Rectal smooth muscle tissue (tissue), 1 donor: ENCODE data around the gene CALY.

Experiments used
- H3K27ac ChIP-seq: one replicate; pipeline ENCODE4 v1.7.0; 2013; ENCODE audit warnings: low read depth, low read length, inconsistent platforms
- H3K27me3 ChIP-seq: one replicate; pipeline ENCODE4 v1.7.0; 2013; ENCODE audit warnings: low read length; ENCODE audit not compliant: control insufficient read depth, insufficient read depth
- H3K36me3 ChIP-seq: one replicate; pipeline ENCODE4 v1.7.0; 2013; ENCODE audit warnings: low read length; ENCODE audit not compliant: control insufficient read depth, insufficient read depth
- H3K4me1 ChIP-seq: one replicate; pipeline ENCODE4 v1.7.0; 2013; ENCODE audit warnings: low read length; ENCODE audit not compliant: control insufficient read depth, insufficient read depth
- H3K4me3 ChIP-seq: one replicate; pipeline ENCODE4 v1.7.0; 2013; ENCODE audit warnings: low read length
- H3K9ac ChIP-seq: one replicate; pipeline ENCODE4 v1.7.0; 2013; ENCODE audit warnings: low read length

The CALY gene

DNA sequence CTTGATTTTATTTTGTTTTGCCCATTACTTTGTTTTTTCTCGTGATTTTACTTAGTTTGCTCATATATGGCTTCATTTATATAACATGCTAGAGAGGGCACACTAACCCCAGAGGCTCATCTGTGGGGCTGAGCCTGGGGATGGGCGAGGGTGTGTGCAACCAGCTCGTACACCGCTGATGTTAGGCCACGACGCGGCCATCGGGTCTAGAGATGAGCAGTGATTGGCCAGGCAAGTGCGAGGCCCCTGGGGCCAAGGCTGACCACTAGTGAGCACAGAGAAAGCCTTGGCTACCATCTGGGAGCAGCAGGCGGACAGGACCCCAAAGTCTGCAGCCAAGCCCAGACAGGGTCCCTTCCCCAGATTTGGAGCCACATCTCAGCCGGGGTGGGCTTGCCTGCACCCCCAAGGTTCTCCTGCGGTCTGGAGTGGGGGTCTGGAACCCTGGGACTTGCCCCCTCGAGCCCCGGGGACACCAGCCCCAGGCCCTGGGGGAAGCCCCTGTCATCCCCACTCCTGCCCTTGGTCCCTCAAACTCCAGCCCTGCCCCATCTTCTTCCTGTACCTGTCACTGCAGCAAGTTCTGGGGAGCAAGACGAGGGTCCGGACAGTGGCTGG is 17.4 kb upstream of the CALY start:
- H3K27ac ChIP-seq: no peak overlapping the region
- H3K36me3 ChIP-seq: peaks cover 2% of the 10 kb centered on the region
- no peaks in the 10 kb centered on the region for H3K27me3 ChIP-seq
- H3K4me1 ChIP-seq: no peaks in the 10 kb centered on the region
- H3K4me3 ChIP-seq: no peak overlapping the region
- no peak overlapping the region for H3K9ac ChIP-seq

DNA sequence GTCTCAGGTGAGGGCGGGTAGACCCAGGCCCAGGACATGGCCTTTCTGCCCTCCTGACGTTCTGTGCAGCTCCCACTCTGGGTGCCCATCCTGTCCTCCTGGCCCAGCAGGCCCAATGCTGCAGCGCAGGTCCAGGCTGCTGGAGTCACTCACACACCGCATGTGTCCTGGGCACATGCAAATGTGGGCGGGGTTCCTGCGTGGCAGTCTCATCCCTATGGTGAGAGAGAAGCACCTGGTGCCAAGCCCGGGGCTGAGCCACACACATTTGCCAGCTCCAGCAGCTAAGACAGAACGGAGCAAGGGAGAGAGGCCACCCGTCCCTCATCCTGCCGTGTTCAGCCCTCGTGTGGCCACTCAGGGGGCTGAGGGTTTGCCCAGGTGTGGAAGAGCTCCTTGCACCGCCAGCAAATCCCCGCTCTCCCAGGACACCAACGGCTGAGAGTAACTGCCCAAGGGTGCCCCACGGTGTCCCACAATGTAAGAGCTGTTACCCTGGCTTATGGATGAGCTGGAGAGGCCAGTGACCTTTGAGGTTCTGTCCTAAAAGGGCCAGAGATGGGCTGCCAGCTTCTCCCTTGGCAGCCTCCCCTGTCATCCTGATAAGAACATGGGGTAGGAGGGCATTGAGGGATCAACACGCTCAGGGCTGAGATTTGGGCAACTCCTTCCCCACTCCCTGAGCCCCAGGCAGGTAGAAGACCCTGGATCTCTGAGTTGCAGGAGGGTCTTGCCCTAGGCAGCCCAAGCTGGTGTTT is 16.7 kb upstream of the CALY start:
- Histone ChIP-seq H3K36me3 (peaks cover 2% of the 10 kb centered on the region), H3K4me3 (no peak overlapping the region), H3K9ac (no peak overlapping the region), H3K27ac (no peak overlapping the region), H3K4me1 (no peaks in the 10 kb centered on the region), H3K27me3 (no peaks in the 10 kb centered on the region)

DNA sequence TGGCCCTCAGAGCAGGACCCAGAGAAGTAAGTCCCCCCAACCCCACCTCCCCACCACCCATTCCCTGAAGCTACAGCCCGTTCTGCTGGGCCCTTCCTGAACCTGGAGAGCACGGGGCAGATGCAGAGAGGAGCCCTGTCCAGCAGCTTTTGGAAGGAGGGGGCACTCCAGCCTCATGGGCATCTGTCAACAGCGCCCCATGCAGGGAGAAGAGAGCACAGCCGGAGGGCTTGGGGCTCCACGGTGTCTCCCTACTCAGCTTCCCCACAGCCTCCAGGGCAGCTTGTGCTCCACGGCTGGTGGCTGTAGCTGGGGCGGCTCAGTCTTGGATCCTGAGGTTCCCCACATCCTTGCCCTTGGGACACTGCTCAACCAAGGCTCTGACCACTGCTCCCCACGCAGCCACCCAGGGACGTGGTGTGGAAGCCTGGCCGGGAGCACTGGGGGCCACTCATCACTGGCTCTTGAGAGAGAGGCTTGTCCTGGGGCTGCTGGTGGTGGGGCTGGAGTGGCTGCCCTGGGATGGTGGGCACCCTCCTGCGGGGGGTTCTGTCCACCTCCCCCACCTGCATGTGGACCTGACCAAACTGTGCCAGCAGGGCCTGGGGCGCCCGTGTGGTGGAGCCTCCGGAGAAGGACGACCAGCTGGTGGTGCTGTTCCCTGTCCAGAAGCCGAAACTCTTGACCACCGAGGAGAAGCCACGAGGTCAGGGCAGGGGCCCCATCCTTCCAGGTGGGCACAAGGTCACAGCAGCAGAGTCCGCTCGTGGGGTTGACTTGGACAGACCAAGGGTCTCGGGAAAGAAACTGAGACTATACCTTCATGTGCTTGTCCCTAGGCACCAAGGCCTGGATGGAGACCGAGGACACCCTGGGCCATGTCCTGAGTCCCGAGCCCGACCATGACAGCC is 15.0 kb upstream of the CALY start:
- H3K27me3 ChIP-seq: no peaks in the 10 kb centered on the region
- H3K4me3 ChIP-seq: no peak overlapping the region
- no peak overlapping the region for H3K9ac ChIP-seq
- H3K4me1 ChIP-seq: no peaks in the 10 kb centered on the region
- no peak overlapping the region for H3K27ac ChIP-seq
- H3K36me3 ChIP-seq: peaks cover 2% of the 10 kb centered on the region

DNA sequence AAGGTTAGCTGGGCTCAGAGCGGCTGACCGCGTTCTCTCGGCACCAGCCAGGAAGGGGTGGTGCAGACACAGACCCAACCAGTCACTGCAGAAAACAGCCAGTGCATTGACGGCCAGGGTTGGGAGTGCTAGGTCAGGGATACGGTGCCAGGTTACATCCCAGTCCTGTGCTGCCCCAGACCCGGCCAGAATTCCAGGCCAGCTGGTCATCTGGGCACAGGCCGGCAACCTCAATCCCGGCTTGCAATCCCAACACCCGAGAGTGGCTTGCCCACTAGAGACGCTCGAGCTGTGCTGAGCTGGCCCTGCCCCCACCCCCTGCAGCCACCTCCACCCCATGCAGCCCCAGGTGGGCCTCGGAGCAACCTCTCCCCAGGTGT is 14.2 kb upstream of the CALY start:
- Histone ChIP-seq H3K27ac (no peak overlapping the region), H3K9ac (no peak overlapping the region), H3K4me3 (no peak overlapping the region), H3K4me1 (no peaks in the 10 kb centered on the region), H3K36me3 (peaks cover 2% of the 10 kb centered on the region), H3K27me3 (no peaks in the 10 kb centered on the region)

DNA sequence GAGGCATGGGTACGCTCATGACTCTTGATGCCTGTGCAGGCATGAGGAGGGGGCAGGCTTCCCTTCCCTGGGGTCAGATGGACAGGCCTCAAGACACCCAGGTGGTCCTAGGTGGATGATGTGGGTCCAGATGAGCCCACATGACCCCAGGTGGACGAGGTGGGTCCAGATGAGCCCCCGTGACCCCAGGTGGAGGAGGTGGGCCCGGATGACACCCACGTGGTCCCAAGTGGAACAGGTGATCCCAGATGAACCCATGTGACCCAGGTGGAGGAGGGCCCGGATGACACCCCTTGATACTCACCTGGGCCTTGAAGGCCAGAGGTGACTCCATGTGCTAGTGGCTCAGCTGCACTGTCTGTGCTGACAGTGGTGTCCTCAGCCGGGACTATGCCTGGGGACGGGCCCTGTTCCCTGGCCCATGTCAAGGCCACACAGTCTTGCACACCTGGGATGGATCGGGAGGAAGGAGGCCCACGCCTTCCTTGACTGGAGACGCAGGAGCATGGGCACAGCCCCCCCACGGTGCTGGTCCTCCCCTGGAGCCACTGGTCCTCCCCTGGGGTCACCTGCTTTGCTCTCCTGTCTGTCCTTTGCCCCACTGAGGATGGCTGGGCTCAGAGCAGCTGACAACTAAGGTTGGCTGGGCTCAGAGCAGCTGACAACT is 13.7 kb upstream of the CALY start:
- Histone ChIP-seq H3K36me3 (peaks cover under 1% of the 10 kb centered on the region), H3K27ac (no peak overlapping the region)

DNA sequence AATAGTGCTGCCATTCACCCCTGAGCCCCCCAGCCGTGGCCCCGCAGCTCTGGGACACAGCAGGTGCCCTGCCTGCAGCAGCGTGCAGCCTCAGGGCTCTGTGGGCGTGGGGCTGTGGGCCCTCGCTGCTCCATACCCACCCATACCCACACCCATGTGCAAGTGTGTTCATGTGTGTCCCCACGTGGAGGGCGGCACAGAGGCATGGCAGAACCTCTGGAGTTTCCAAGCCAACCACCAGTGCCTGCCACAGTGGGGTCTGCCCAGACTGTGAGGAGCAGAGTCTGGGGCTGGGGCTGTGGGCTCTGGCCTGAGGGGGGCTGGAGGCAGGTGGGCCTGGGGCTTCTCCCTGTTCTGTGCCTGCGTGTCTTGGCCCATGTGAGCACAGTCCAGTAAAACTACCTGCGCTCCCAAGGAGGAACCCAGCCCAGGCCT is 12.9 kb upstream of the CALY start:
- Histone ChIP-seq H3K27ac (no peak overlapping the region), H3K9ac (no peak overlapping the region), H3K4me1 (no peaks in the 10 kb centered on the region), H3K4me3 (no peak overlapping the region), H3K36me3 (no peaks in the 10 kb centered on the region), H3K27me3 (peaks cover 1% of the 10 kb centered on the region)

More for the DNA sequence above, 13.7 kb upstream of the CALY start:
- Histone ChIP-seq H3K4me1 (no peaks in the 10 kb centered on the region), H3K27me3 (no peaks in the 10 kb centered on the region), H3K9ac (no peak overlapping the region), H3K4me3 (no peak overlapping the region)

DNA sequence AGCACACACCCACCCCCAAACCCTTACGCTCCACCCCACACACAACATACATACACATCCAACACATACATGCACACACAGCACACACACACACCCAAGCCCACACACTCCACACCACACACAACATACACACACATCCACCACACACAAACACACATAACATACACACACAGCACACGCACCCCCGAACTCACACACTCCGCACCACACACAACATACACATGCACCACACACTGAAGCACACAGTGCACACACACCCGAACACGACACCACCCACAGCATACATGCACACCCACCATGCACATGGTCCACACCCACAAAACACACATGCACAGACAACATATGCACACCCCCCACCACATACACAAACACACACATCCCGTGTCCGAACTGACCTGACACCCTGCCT is 12.5 kb upstream of the CALY start:
- H3K27me3 ChIP-seq: peaks cover 6% of the 10 kb centered on the region
- no peak overlapping the region for H3K9ac ChIP-seq
- H3K4me3 ChIP-seq: no peak overlapping the region
- H3K36me3 ChIP-seq: no peaks in the 10 kb centered on the region
- H3K4me1 ChIP-seq: no peaks in the 10 kb centered on the region
- no peak overlapping the region for H3K27ac ChIP-seq

DNA sequence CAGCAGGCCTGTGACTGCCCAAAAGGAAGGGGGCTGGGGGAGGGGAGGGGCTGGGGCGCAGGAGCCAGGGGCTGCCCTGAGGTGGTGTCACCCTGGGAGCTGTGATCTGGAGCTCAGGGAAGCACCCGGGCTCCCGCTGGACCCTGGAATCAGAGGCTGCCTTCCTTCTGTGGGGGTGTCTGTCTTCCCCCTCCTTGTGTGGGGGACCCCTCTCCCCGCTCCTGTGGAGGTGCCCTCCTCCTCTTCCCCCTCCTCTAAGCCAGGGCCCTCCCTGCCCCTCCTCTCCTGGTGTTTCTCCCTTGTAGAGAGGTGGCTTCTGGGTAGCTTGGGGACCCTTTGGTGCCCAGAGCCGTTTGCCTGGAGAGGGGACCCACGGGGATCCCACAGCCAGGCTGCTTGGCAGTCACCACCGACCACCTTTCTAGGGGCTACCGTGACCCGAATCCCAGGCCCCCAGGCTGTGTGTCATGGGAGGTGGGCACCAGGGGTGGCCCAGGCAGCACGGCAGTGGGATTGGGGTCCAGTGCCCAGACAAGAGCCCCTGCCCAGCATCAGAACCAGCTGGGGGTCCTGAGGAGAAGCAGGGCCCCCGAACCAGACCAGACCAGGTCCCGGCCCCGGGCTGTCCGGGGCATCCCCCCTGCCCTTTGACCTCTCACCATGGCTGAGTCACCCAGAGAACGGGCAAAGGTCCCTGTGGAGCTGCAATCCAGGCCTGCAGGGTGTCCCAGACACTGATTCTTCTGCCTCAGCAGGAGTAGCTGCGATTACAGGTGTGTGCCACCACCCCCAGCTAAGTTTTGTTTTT is 11.2 kb upstream of the CALY start:
- no peak overlapping the region for H3K27ac ChIP-seq
- no peak overlapping the region for H3K9ac ChIP-seq
- H3K4me3 ChIP-seq: no peak overlapping the region
- peaks cover 6% of the 10 kb centered on the region for H3K27me3 ChIP-seq
- no peaks in the 10 kb centered on the region for H3K4me1 ChIP-seq
- H3K36me3 ChIP-seq: no peaks in the 10 kb centered on the region

DNA sequence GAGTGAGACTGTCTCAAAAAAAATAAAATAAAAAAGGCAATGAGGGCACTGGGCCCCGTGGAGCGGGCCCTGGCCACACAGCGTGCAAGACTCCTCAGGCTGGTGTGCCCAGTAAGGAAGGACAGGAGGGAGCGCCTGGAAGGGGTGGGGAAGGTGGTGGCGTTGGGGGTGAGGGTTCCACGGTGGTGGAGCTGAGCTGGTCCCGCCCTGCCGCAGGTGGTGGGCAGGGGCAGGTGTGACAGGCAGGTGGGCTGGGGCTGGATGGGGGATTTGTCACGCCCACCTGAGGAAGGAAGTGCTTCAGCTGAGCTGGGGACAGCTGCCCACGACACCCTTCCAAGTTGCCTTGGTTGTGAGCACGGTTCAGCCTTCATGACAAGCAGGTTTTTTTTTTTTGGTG is 9.7 kb upstream of the CALY start:
- H3K27me3 ChIP-seq: peaks cover 6% of the 10 kb centered on the region
- no peak overlapping the region for H3K27ac ChIP-seq
- no peak overlapping the region for H3K9ac ChIP-seq
- H3K4me3 ChIP-seq: no peak overlapping the region
- no peaks in the 10 kb centered on the region for H3K4me1 ChIP-seq
- H3K36me3 ChIP-seq: no peaks in the 10 kb centered on the region

DNA sequence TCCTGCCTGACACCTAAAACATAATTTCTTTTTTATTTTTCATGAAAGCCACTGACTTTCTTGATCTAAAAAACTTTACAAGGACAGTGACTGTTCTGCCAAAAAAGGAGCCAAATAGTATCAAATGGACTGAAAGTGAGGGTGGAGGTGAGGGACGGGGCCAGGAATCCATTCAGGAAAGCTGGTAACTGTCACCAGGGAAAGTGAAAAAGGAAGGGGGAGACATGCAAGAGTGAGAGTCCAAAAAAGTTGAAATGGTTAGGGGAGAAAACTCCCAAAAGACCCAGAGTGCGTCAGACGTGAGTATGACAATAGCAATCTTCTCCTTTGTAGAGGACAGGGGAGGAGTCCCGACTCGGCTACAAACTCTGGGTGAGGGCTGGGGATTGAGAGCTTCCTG is 7.5 kb upstream of the CALY start:
- Histone ChIP-seq H3K9ac (no peak overlapping the region), H3K36me3 (no peaks in the 10 kb centered on the region), H3K27me3 (peaks cover 12% of the 10 kb centered on the region), H3K4me3 (no peak overlapping the region), H3K4me1 (no peaks in the 10 kb centered on the region), H3K27ac (no peak overlapping the region)

DNA sequence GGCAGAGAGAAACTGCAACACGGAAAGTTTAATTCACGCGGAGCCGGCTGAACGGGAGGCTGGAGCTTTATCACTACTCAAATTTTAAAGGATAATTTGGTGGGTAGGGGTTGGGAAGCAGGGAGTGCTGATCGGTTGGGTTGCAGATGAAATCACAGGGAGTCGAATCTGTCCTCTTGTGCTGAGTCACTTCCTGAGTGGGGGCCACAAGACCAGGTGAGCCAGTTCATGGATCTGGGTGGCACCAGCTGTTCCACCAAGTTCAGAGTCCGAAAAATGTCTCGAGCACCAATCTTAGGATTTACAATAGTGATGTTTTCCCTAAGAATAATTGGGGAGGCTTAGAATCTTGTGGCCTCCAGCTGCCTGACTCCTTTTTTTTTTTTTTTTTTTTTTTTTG is 6.9 kb upstream of the CALY start:
- H3K36me3 ChIP-seq: no peaks in the 10 kb centered on the region
- H3K4me3 ChIP-seq: no peak overlapping the region
- no peak overlapping the region for H3K9ac ChIP-seq
- H3K27ac ChIP-seq: no peak overlapping the region
- H3K4me1 ChIP-seq: no peaks in the 10 kb centered on the region
- H3K27me3 ChIP-seq: peaks cover 15% of the 10 kb centered on the region
